HepG2 (cell line): ENCODE results near the gene DIMT1. TPM values are rescaled to one million over a fixed set of nuclear protein-coding genes. Genes with fewer than 3 reads are reported as not detected.

Experiments used
- ATAC-seq: fragments of 200-7000 bp; cut with Tn5 transposase; 3 replicates; pipeline ENCODE4 v1.9.1; 2020; ENCODE audit warnings: mild to moderate bottlenecking, moderate library complexity
- BruUV-seq: library from RNA; stranded (reverse); fragments of 400-500 nt; replicated peaks from 2 replicates; lab custom pipeline; 2021; lab: Mats Ljungman, UMichigan
- CTCF ChIA-PET: fragments of 300-600 bp; formaldehyde crosslinking; extraction: SDS; loops from one replicate; lab custom pipeline; 2021; ENCODE audit warnings: low total read pairs, inconsistent platforms, low intra/inter-chr PET ratio; lab: Yijun Ruan, JAX
- POLR2A ChIA-PET: fragments of 350-600 bp; sonication (Branson Sonifier 250); formaldehyde crosslinking; loops from one replicate; lab custom pipeline; 2020; ENCODE audit warnings: antibody characterized with exemption, inconsistent platforms; lab: Yijun Ruan, JAX
- DNase-seq: peaks from one replicate; pipeline ENCODE4 v3.0.0-alpha.2; 2015; ENCODE audit warnings: low spot score
- FAIRE-seq: peaks from 3 replicates; lab custom pipeline; 2011; peaks lifted over from hg19 to GRCh38; lab: Jason Lieb, UNC
- H2AFZ ChIP-seq: one replicate; pipeline ENCODE4 v1.6.1; 2011; ENCODE audit warnings: low read length, inconsistent platforms
- H3K27ac ChIP-seq: fragments of 300-600 bp; 3 replicates; pipeline ENCODE4 v1.8.0; 2011; ENCODE audit warnings: mixed run types, mild to moderate bottlenecking, mixed read lengths, low read length, inconsistent platforms; ENCODE audit not compliant: insufficient read depth; ENCODE audit errors: extremely low read length
- H3K27me3 ChIP-seq, 2 experiments: fragments of 200-600 bp in 1 of 2; 2 replicates in 1 of 2; 3 replicates in 1 of 2; pipeline versions ENCODE4 v1.6.0 to v1.8.0; 2011; ENCODE audit warnings: low read length in 2 of 2, mild to moderate bottlenecking in 2 of 2, moderate library complexity in 2 of 2, inconsistent platforms in 1 of 2; ENCODE audit not compliant: insufficient read depth in 2 of 2, control insufficient read depth in 1 of 2
- H3K36me3 ChIP-seq, 2 experiments: fragments of 200-600 bp in 1 of 2; replicated peaks in 1 of 2; 2 replicates in 1 of 2; 3 replicates in 1 of 2; pipeline versions ENCODE4 v1.5.1 to v1.8.0; 2011; ENCODE audit warnings: low read length in 2 of 2, inconsistent platforms in 1 of 2; ENCODE audit not compliant: insufficient read depth in 2 of 2, control insufficient read depth in 1 of 2
- H3K4me1 ChIP-seq: 2 replicates; pipeline ENCODE4 v1.5.1; 2012; ENCODE audit warnings: low read length, inconsistent platforms; ENCODE audit not compliant: insufficient read depth
- H3K4me2 ChIP-seq: 2 replicates; pipeline ENCODE4 v1.6.0; 2011; ENCODE audit warnings: low read depth, low read length, inconsistent platforms
- H3K4me3 ChIP-seq, 3 experiments: fragments of 200-600 bp in 1 of 3; sonication (generic), shearing (Covaris generic) in 1 of 3; replicated peaks in 1 of 3; 2 replicates each; pipeline ENCODE4 v1.5.1; 2011 to 2016; ENCODE audit warnings: low read length in 3 of 3, inconsistent platforms in 2 of 3, low read depth in 2 of 3, mild to moderate bottlenecking in 2 of 3, control low read depth in 1 of 3, mixed read lengths in 1 of 3; ENCODE audit not compliant: insufficient read depth in 1 of 3
- H3K79me2 ChIP-seq: one replicate; pipeline ENCODE4 v1.6.1; 2011; ENCODE audit warnings: low read length, inconsistent platforms; ENCODE audit not compliant: insufficient read depth
- H3K9ac ChIP-seq: 2 replicates; pipeline ENCODE4 v1.6.0; 2011; ENCODE audit warnings: mild to moderate bottlenecking, low read depth, low read length, inconsistent platforms; ENCODE audit not compliant: insufficient read depth
- H3K9me3 ChIP-seq: 2 replicates; pipeline ENCODE4 v1.5.1; 2012; ENCODE audit warnings: mild to moderate bottlenecking, low read length
- H4K20me1 ChIP-seq: 2 replicates; pipeline ENCODE4 v1.6.0; 2011; ENCODE audit warnings: inconsistent platforms, mild to moderate bottlenecking, low read length, moderate library complexity; ENCODE audit not compliant: insufficient read depth
- FOXO1 ChIP-seq: sonication (generic); formaldehyde crosslinking; IDR thresholded peaks from 2 replicates; pipeline ENCODE4 v1.4.0; 2020; ENCODE audit warnings: missing genetic modification reagents
- KDM4B ChIP-seq: sonication (generic); formaldehyde crosslinking; IDR thresholded peaks from 2 replicates; pipeline ENCODE4 v1.4.0; 2020; ENCODE audit warnings: missing genetic modification reagents
- MTF2 ChIP-seq: sonication (generic); formaldehyde crosslinking; IDR thresholded peaks from 2 replicates; pipeline ENCODE4 v1.5.0; 2020; ENCODE audit warnings: missing genetic modification reagents, borderline replicate concordance
- RERE ChIP-seq: IDR thresholded peaks from 2 replicates; pipeline ENCODE4 v1.6.1; 2016; ENCODE audit warnings: low read depth, missing genetic modification reagents, missing compliant biosample characterization
- SIN3B ChIP-seq: fragments of 150-350 bp; IDR thresholded peaks from 2 replicates; pipeline ENCODE4 v1.6.1; 2014; ENCODE audit warnings: low read length
- SIX4 ChIP-seq: sonication (generic); formaldehyde crosslinking; IDR thresholded peaks from 2 replicates; pipeline ENCODE4 v1.4.0; 2020; ENCODE audit warnings: missing genetic modification reagents
- ZNF251 ChIP-seq: sonication (generic); formaldehyde crosslinking; IDR thresholded peaks from 2 replicates; pipeline ENCODE4 v1.9.0; 2021; ENCODE audit warnings: mild to moderate bottlenecking, missing genetic modification reagents
- ZNF354B ChIP-seq: sonication (generic); formaldehyde crosslinking; IDR thresholded peaks from 2 replicates; pipeline ENCODE4 v1.8.0; 2022; ENCODE audit warnings: mild to moderate bottlenecking, missing genetic modification reagents
- ZNF362 ChIP-seq: sonication (generic); formaldehyde crosslinking; IDR thresholded peaks from 2 replicates; pipeline ENCODE4 v1.4.0; 2020; ENCODE audit warnings: missing genetic modification reagents, mild to moderate bottlenecking, borderline replicate concordance
- ZNF460 ChIP-seq: sonication (generic); formaldehyde crosslinking; IDR thresholded peaks from 2 replicates; pipeline ENCODE4 v1.5.1; 2020; ENCODE audit warnings: missing genetic modification reagents, mild to moderate bottlenecking, borderline replicate concordance
- ZNF672 ChIP-seq: sonication (generic); formaldehyde crosslinking; IDR thresholded peaks from 2 replicates; pipeline ENCODE4 v1.8.1; 2022; ENCODE audit warnings: missing genetic modification reagents
- ZNF737 ChIP-seq: sonication (generic); formaldehyde crosslinking; IDR thresholded peaks from 2 replicates; pipeline ENCODE4 v1.5.0; 2020; ENCODE audit warnings: missing genetic modification reagents, mild to moderate bottlenecking, borderline replicate concordance
- WGBS: methylation state at CpG from one replicate; pipeline ENCODE4 v1.1.6; 2017; ENCODE audit warnings: low lambda C conversion rate; 5-methylcytosine and 5-hydroxymethylcytosine counted together
- in situ Hi-C: cut with HindIII; loops from 2 replicates; pipeline ENCODE4 v1.10.0; 2017; ENCODE audit warnings: low pct_unique_long_range_greater_than_20kb; ENCODE audit not compliant: extremely low pct_ligation_motif_present
- intact Hi-C: fragments of 100-400 bp; cut with micrococcal nuclease; formaldehyde crosslinking; loops from one replicate; pipeline ENCODE4 v1.10.0; 2022; ENCODE audit not compliant: unreplicated experiment
- polyA plus RNA-seq, 8 experiments: library from polyadenylated mRNA; depleted of rRNA in 3 of 8; stranded (reverse) in 7 of 8; unstranded in 1 of 8; fragments of >200 nt; fragmentation: Illumina TruSeq in 4 of 8; extraction: Trizol in 4 of 8; gene quantifications; 2 replicates each; pipeline versions ENCODE4 v1.2.1 to v1.2.3, GENCODE V29; 2011 to 2016; ENCODE audit warnings: low read depth in 4 of 8, missing spikeins in 1 of 8, mixed read lengths in 1 of 8; ENCODE audit not compliant: insufficient read depth in 1 of 8
- total RNA-seq, 5 experiments: library from RNA; depleted of rRNA; stranded (reverse); fragments of >200 nt; fragmentation: Illumina TruSeq; extraction: Trizol; gene quantifications; 2 replicates each; pipeline ENCODE4 v1.2.3, GENCODE V29; 2016; ENCODE audit warnings: low read depth in 1 of 5
- TF ChIP-seq, protein P1 (sequence below): sonication (generic); formaldehyde crosslinking; IDR thresholded peaks from 2 replicates; pipeline ENCODE4 v1.5.1; 2020; ENCODE audit warnings: missing genetic modification reagents, mild to moderate bottlenecking, borderline replicate concordance

DIMT1 gene
- total and polyA plus RNA-seq, 2 of the 13 experiments (the other 11 are each of a cell fraction or from before 2014, with no cell fraction given), result 16.1 to 35.2 TPM

DNA sequence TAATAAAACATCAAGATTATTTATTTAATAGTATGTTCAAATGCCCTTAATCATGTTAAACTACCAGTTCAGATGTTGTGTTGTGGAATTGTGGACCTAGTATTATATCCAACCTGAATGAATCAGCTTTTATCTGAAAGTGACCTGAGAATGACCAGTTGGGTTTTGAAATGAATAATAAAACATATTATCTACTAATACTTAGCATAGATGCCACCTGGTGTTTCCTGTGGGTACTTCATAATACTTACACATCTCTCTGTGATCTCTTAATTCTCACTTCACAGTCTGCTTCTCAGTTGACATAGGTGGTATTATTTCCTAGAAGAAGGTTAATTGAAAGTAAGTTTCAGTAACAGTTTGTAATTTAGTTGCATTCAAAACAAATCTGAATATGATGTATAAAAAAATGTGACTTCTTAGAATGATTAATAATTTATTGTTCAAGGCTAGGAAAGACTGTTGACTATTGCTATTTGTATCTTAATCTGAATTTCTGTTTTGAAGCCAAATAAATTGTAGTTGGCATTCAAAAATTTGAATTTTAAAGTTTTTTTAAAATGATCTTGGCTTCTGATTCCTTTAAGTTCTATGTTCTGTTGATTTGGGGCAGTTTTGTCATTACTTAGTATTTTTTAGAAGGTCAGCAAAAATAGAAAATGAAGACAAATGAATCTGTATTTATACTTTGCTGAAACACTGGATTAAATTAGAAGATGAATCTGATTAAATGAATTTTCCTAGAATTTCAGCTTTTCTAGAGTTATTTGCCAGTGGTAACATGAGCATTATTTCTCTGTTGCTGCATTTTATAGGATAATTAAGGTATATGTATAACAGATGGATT is 49.5 kb downstream of the DIMT1 start (continued):
- no peak for TF ChIP-seq ZNF362 (CRISPR knock-in tag)
- TF ChIP-seq KDM4B (CRISPR knock-in tag), result no peak
- TF ChIP-seq FOXO1, result no peak
- TF ChIP-seq MTF2 (CRISPR knock-in tag), result no peak
- no peak for TF ChIP-seq ZNF672 (CRISPR knock-in tag)

DNA sequence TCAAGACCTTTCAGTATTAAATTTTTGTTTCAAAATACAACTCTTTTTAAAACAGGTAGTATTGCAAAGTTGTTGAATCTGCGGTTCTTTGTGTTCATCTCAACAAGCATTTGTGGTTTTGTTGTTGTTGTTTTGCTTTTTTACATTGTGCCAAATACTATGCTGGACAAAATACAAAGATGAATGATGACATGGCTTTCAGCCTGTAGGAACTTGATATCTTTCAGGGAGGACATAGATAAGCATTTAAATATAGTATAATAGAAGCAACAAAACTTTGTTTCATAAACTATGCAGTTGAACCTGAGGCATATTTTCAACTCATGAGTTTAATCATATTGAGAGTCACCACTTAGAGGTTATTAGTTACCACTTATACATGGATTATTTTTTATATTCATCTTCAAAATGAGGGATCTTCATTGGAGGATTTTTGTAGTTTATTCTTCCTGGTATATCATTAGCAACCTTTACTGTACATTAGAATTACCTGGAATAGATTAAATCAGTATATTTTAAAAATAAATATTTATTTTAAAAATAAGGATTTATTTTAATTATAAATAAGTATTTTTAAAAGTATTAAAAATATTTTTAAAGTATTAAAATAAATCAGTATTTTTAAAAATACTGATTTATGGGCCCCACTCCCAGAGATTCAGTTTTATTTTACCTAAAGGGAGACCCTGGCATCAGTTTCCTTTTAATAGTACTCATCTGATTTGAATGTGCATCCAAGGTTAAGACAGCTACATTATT is 54.8 kb downstream of the DIMT1 start:
- Histone ChIP-seq H4K20me1 (no peaks in the 10 kb centered on the region), H3K4me2 (no peak overlapping the region), H3K27ac (no peak overlapping the region), H3K79me2 (no peaks in the 10 kb centered on the region), H3K36me3 (peaks cover 0 to 9% of the 10 kb centered on the region in 2 experiments; a peak in 1 of 5 replicates), H3K9me3 (no peaks in the 10 kb centered on the region), H3K9ac (no peak overlapping the region), H3K4me1 (no peaks in the 10 kb centered on the region), H3K4me3 (no peak overlapping the region), H3K27me3 (no peaks in the 10 kb centered on the region), H2AFZ (no peak overlapping the region)
- in situ Hi-C loops (no loop called here), intact Hi-C loops (no loop called here)
- BruUV-seq, result no TSS peak
- FAIRE-seq, result no peak
- ChIA-PET CTCF (no interaction called here), POLR2A (no interaction called here)
- no peak for ATAC-seq
- 98% methylated on average over 1 of the region's 1 CpG for WGBS
- DNase-seq, result no peak
- TF ChIP-seq ZNF737, result no peak
- TF ChIP-seq ZNF354B (CRISPR knock-in tag), result no peak
- TF ChIP-seq, protein P1, sequence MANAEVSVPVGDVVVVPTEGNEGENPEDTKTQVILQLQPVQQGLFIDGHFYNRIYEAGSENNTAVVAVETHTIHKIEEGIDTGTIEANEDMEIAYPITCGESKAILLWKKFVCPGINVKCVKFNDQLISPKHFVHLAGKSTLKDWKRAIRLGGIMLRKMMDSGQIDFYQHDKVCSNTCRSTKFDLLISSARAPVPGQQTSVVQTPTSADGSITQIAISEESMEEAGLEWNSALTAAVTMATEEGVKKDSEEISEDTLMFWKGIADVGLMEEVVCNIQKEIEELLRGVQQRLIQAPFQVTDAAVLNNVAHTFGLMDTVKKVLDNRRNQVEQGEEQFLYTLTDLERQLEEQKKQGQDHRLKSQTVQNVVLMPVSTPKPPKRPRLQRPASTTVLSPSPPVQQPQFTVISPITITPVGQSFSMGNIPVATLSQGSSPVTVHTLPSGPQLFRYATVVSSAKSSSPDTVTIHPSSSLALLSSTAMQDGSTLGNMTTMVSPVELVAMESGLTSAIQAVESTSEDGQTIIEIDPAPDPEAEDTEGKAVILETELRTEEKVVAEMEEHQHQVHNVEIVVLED (CRISPR knock-in tag), result no peak
- TF ChIP-seq ZNF460, result no peak
- TF ChIP-seq SIN3B, result no peak
- TF ChIP-seq ZNF251 (CRISPR knock-in tag), result no peak
- TF ChIP-seq SIX4 (CRISPR knock-in tag), result no peak
- TF ChIP-seq RERE (CRISPR knock-in tag), result no peak
